GM12878 (cell line): ENCODE measurements around the gene ANO9. TPM values are rescaled to one million over a fixed set of nuclear protein-coding genes. Genes with fewer than 3 reads are reported as not detected.

Source experiments
- ATAC-seq: fragments of 200-7000 bp; cut with Tn5 transposase; 3 replicates; pipeline ENCODE4 v1.9.1; 2020; ENCODE audit warnings: mild to moderate bottlenecking, moderate library complexity
- BruUV-seq: library from RNA; stranded (reverse); fragments of 400-500 nt; replicated peaks from 2 replicates; lab custom pipeline; 2021; lab: Mats Ljungman, UMichigan
- CTCF ChIA-PET: fragments of 300-600 bp; sonication (Branson Sonifier 250); formaldehyde crosslinking; extraction: SDS; loops from one replicate; lab custom pipeline; 2021; ENCODE audit warnings: inconsistent platforms; lab: Yijun Ruan, JAX
- POLR2A ChIA-PET: fragments of 350-600 bp; formaldehyde crosslinking; extraction: SDS; loops from one replicate; lab custom pipeline; 2021; ENCODE audit warnings: inconsistent platforms; lab: Charles Lee
- RAD21 ChIA-PET: fragments of 300-600 bp; sonication (Branson Sonifier 250); formaldehyde crosslinking; loops from one replicate; lab custom pipeline; 2023; ENCODE audit warnings: antibody characterized with exemption; ENCODE audit not compliant: unreplicated experiment; lab: Charles Lee
- SMC1A ChIA-PET: fragments of 300-600 bp; sonication (Branson Sonifier 250); formaldehyde crosslinking; loops from one replicate; lab custom pipeline; 2023; ENCODE audit not compliant: unreplicated experiment, uncharacterized antibody; lab: Charles Lee
- DNase-seq: peaks from one replicate; pipeline ENCODE4 v3.0.0-alpha.2; 2011; ENCODE audit warnings: low read depth, low spot score
- FAIRE-seq: peaks from 3 replicates; lab custom pipeline; 2011; peaks lifted over from hg19 to GRCh38; lab: Jason Lieb, UNC
- H2AFZ ChIP-seq: 2 replicates; pipeline ENCODE4 v1.6.0; 2011; ENCODE audit warnings: low read depth, low read length, control low read depth; ENCODE audit not compliant: control insufficient read depth
- H3K27ac ChIP-seq: 2 replicates; pipeline ENCODE4 v1.5.1; 2011; ENCODE audit warnings: control low read depth; ENCODE audit not compliant: control insufficient read depth, insufficient read depth
- H3K27me3 ChIP-seq, 2 experiments: replicated peaks in 1 of 2; 2 replicates each; pipeline versions ENCODE4 v1.6.0 to v1.6.1; 2011; ENCODE audit warnings: low read length in 1 of 2; ENCODE audit not compliant: control insufficient read depth in 2 of 2, insufficient read depth in 2 of 2
- H3K36me3 ChIP-seq, 2 experiments: 2 replicates each; pipeline ENCODE4 v1.5.1; 2011; ENCODE audit warnings: low read length in 1 of 2; ENCODE audit not compliant: control insufficient read depth in 2 of 2, insufficient read depth in 2 of 2
- H3K4me1 ChIP-seq: 2 replicates; pipeline ENCODE4 v1.6.1; 2011; ENCODE audit warnings: mild to moderate bottlenecking, low read length, moderate library complexity, mixed read lengths; ENCODE audit not compliant: control insufficient read depth, insufficient read depth
- H3K4me2 ChIP-seq: 2 replicates; pipeline ENCODE4 v1.6.0; 2011; ENCODE audit warnings: control low read depth; ENCODE audit not compliant: control insufficient read depth, insufficient read depth
- H3K4me3 ChIP-seq: fragments of 200-600 bp; sonication (generic); 2 replicates; pipeline ENCODE4 v1.5.1; 2016
- H3K79me2 ChIP-seq: 2 replicates; pipeline ENCODE4 v1.6.0; 2011; ENCODE audit warnings: low read length; ENCODE audit not compliant: control insufficient read depth, insufficient read depth
- H3K9ac ChIP-seq: 2 replicates; pipeline ENCODE4 v1.8.0; 2011; ENCODE audit warnings: low read length, control low read depth, mixed read lengths; ENCODE audit not compliant: control insufficient read depth, insufficient read depth
- H3K9me3 ChIP-seq: replicated peaks from 3 replicates; pipeline ENCODE4 v1.5.1; 2011; ENCODE audit warnings: mild to moderate bottlenecking, low read length; ENCODE audit not compliant: control insufficient read depth, insufficient read depth
- H4K20me1 ChIP-seq: 2 replicates; pipeline ENCODE4 v1.6.0; 2011; ENCODE audit not compliant: control insufficient read depth, insufficient read depth
- BCL3 ChIP-seq: IDR thresholded peaks from 2 replicates; pipeline ENCODE4 v1.6.1; 2011; ENCODE audit warnings: borderline replicate concordance, low read depth, mild to moderate bottlenecking, moderate library complexity, low read length; ENCODE audit not compliant: insufficient read depth, poor library complexity, severe bottlenecking
- BMI1 ChIP-seq: fragments of 450-650 bp; IDR thresholded peaks from 2 replicates; pipeline ENCODE4 v1.6.1; 2016; ENCODE audit warnings: mild to moderate bottlenecking, moderate library complexity, borderline replicate concordance
- FOXK2 ChIP-seq: fragments of 450-650 bp; IDR thresholded peaks from 2 replicates; pipeline ENCODE4 v1.6.1; 2017; ENCODE audit warnings: mild to moderate bottlenecking, moderate library complexity
- NFIC ChIP-seq: IDR thresholded peaks from 2 replicates; pipeline ENCODE4 v1.6.1; 2012; ENCODE audit warnings: low read depth, mild to moderate bottlenecking, inconsistent platforms, low read length, moderate library complexity
- SPI1 ChIP-seq: IDR thresholded peaks from 2 replicates; pipeline ENCODE4 v1.6.1; 2011; ENCODE audit warnings: low read depth, mild to moderate bottlenecking, low read length, moderate library complexity, borderline replicate concordance; ENCODE audit not compliant: insufficient read depth
- STAT1 ChIP-seq: fragments of 450-650 bp; conservative IDR thresholded peaks from 2 replicates; pipeline ENCODE4 v1.6.1; 2014; ENCODE audit warnings: antibody characterized with exemption, mild to moderate bottlenecking
- YY1 ChIP-seq: IDR thresholded peaks from 2 replicates; pipeline ENCODE4 v1.6.1; 2011; ENCODE audit warnings: low read depth, mild to moderate bottlenecking, low read length
- ZNF274 ChIP-seq: IDR thresholded peaks from one replicate; pipeline ENCODE4 v1.8.0; 2011; ENCODE audit not compliant: insufficient read length, insufficient read depth
- WGBS: methylation state at CpG from one replicate; pipeline ENCODE4 v1.1.6; 2016; ENCODE audit warnings: low lambda C conversion rate; ENCODE audit not compliant: insufficient replicate concordance, insufficient coverage; ENCODE audit errors: missing lambda C conversion rate; 5-methylcytosine and 5-hydroxymethylcytosine counted together
- in situ Hi-C: fragments of 300-500 bp; cut with MboI; formaldehyde crosslinking; loops from 9 replicates; pipeline ENCODE4 v1.14.3; 2018; ENCODE audit warnings: mixed read lengths
- intact Hi-C: fragments of 100-400 bp; cut with micrococcal nuclease; formaldehyde crosslinking; loops from one replicate; pipeline ENCODE4 v1.14.2; 2022; ENCODE audit not compliant: unreplicated experiment
- polyA plus RNA-seq, 11 experiments: library from polyadenylated mRNA; depleted of rRNA in 4 of 11; unstranded in 6 of 11; stranded (reverse) in 5 of 11; fragments of >200 nt; fragmentation: Nextera tagmentation in 4 of 11; fragmentation: Illumina TruSeq in 1 of 11; extraction: Ambion mirVana in 4 of 11; extraction: Trizol in 1 of 11; gene quantifications; 1 replicate in 1 of 11; 2 replicates in 10 of 11; pipeline versions ENCODE4 v1.2.1 to v1.2.3, GENCODE V29; 2011 to 2016; ENCODE audit warnings: inconsistent platforms in 2 of 11, missing spikeins in 2 of 11, low read depth in 1 of 11
- total RNA-seq, 4 experiments: library from RNA; depleted of rRNA in 3 of 4; stranded (reverse); fragments of >200 nt in 3 of 4; fragmentation: Illumina TruSeq in 1 of 4; extraction: Trizol in 1 of 4; gene quantifications; 2 replicates each; pipeline versions ENCODE4 v1.2.1 to v1.2.3, GENCODE V29; 2013 to 2021

ANO9 gene
- total and polyA plus RNA-seq, 10 of the 15 experiments (the other 5 are each of a cell fraction or from before 2014, with no cell fraction given): 0.21 to 42.3 (median 12.0) TPM

- SMC1A ChIA-PET: no interaction called here
- H3K27ac ChIP-seq: no peak overlapping the region
- POLR2A ChIA-PET: no interaction called here
- no peaks in the 10 kb centered on the region for H3K27me3 ChIP-seq
- no peaks in the 10 kb centered on the region; the same call in 2 of the 3 replicates for H3K9me3 ChIP-seq
- in situ Hi-C loops: no loop called here
- no peak overlapping the region for H3K4me3 ChIP-seq
- 54% methylated on average over 38 of the region's 38 CpGs for WGBS
- no peak overlapping the region for H2AFZ ChIP-seq
- no peaks in the 10 kb centered on the region for H4K20me1 ChIP-seq
- H3K9ac ChIP-seq: no peak overlapping the region
- intact Hi-C loops: no loop called here
- TF ChIP-seq BMI1 (no peak), STAT1 (no peak), FOXK2 (no peak), NFIC (no peak), BCL3 (no peak), SPI1 (no peak), YY1 (no peak), ZNF274 (no peak)
- RAD21 ChIA-PET: no interaction called here
- BruUV-seq: no TSS peak
- no peak for FAIRE-seq
- CTCF ChIA-PET: no interaction called here
- DNase-seq: no peak
- no peaks in the 10 kb centered on the region for H3K4me1 ChIP-seq
- no peaks in the 10 kb centered on the region for H3K36me3 ChIP-seq
- ATAC-seq: no peak
- H3K79me2 ChIP-seq: no peaks in the 10 kb centered on the region
- no peak overlapping the region for H3K4me2 ChIP-seq
These were observed 50.4 kb downstream of the ANO9 start for GRCh38 chr11:391117-392017.
